Camera-type eye (tissue), 1 donor: Measurements from ENCODE around the gene ZNF829. TPM values are rescaled to one million over a fixed set of nuclear protein-coding genes. Genes with fewer than 3 reads are reported as not detected.

ENCODE experiments used
- total RNA-seq: library from RNA; depleted of rRNA; stranded (reverse); fragments of >200 nt; gene quantifications from one replicate; pipeline ENCODE4 v1.2.3, GENCODE V29; 2014

ZNF829 gene
- total RNA-seq, result 7.9 TPM

DNA sequence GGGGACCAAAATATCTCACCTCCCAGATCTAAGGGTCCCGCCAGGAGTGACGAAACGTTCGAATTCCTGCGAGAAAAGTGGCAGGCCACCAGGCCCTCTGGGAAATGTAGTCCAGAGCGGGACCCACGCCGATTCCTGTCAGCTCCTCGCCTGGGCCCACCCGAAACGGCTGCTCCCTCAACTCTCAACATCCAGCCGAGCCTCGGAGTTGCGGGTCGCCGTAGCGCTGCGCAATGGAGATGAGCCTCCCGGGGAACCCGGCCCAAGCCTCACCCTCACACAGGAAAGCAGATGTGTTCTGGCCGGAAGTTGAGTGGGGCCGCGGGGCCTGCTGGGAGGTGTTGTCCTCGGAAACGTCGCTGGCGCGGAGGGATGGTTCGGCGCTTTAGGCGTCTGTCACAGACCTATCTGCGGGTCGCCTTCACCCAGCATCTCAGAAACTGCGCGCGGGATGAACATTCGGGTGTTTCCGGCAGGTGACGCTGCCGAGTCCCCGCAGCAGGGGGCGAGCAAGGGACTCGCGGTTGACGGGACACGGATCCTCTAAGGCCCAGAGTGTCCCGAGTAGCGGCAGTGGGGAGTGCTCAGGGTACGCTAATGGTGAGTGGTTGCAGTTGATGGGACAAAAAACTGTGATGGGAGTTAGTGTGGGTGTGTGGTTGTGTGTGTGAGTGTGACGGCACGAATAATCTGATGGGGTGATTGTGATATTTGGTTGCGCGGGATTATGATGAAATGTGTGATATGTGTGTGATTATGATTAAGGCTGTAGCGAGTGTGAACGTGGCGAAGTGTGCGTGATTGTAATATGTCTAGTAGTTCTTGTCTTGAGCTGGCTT, at the start of gene ZNF829, which contains the start of gene ZNF568:
TSS of gene ZNF829 (minus strand) at position 300 of the 839 bp plus-strand sequence. CDS start 1,124 bp downstream, outside the sequence.
TSS of gene ZNF568 (plus strand) at position 341 of the 839 bp plus-strand sequence. CDS start 6,439 bp downstream, outside the sequence.

GRCh38 chr19:36850559-36851442, 65.3 kb downstream of the ZNF829 start, which contains the start of gene ZNF345:
Gene ZNF345 (plus strand): TSS chr19:36850876. CDS start chr19:36876831, 25,955 bp downstream.

Other genes starting within 250 kb of the ZNF829 start
- 37.4 TPM for gene ZNF461, start 249.5 kb downstream of the ZNF829 start, total RNA-seq
- 20.6 TPM for gene ZNF567, start 228.7 kb downstream of the ZNF829 start, total RNA-seq
- 13.0 TPM for gene ZNF850, start 143.5 kb downstream of the ZNF829 start, total RNA-seq
- gene ZNF790, start 77.9 kb downstream of the ZNF829 start, total RNA-seq, result 20.8 TPM
- gene ZNF345, start 65.4 kb downstream of the ZNF829 start, total RNA-seq, result 34.3 TPM
- gene ZNF568, start within 50 bp of the ZNF829 start, total RNA-seq, result 36.0 TPM
- 39.5 TPM for gene ZNF420, start 162.1 kb upstream of the ZNF829 start, total RNA-seq